BLaER1 (cell line): ENCODE results near the gene TMEM203.

Experiments used
- H3K27ac ChIP-seq: shearing (Covaris generic); formaldehyde crosslinking; 2 replicates; pipeline ENCODE4 v1.8.1; 2022
- H3K27me3 ChIP-seq: shearing (Covaris generic); formaldehyde crosslinking; 2 replicates; pipeline ENCODE4 v1.8.1; 2022
- H3K36me3 ChIP-seq: shearing (Covaris generic); formaldehyde crosslinking; 2 replicates; pipeline ENCODE4 v1.8.1; 2022
- H3K4me1 ChIP-seq: shearing (Covaris generic); formaldehyde crosslinking; 2 replicates; pipeline ENCODE4 v1.8.1; 2022
- H3K4me2 ChIP-seq: shearing (Covaris generic); formaldehyde crosslinking; 2 replicates; pipeline ENCODE4 v1.8.1; 2022
- H3K4me3 ChIP-seq: shearing (Covaris generic); formaldehyde crosslinking; 2 replicates; pipeline ENCODE4 v1.8.1; 2022
- H3K9ac ChIP-seq: shearing (Covaris generic); formaldehyde crosslinking; 2 replicates; pipeline ENCODE4 v1.8.1; 2022
- H3K9me3 ChIP-seq: shearing (Covaris generic); formaldehyde crosslinking; 2 replicates; pipeline ENCODE4 v1.8.1; 2022
- H4K20me1 ChIP-seq: shearing (Covaris generic); formaldehyde crosslinking; 2 replicates; pipeline ENCODE4 v1.8.1; 2022
- Cebpa-rat ChIP-seq: shearing (Covaris generic); IDR thresholded peaks from 2 replicates; pipeline ENCODE4 v1.8.1; 2022

The TMEM203 gene

DNA sequence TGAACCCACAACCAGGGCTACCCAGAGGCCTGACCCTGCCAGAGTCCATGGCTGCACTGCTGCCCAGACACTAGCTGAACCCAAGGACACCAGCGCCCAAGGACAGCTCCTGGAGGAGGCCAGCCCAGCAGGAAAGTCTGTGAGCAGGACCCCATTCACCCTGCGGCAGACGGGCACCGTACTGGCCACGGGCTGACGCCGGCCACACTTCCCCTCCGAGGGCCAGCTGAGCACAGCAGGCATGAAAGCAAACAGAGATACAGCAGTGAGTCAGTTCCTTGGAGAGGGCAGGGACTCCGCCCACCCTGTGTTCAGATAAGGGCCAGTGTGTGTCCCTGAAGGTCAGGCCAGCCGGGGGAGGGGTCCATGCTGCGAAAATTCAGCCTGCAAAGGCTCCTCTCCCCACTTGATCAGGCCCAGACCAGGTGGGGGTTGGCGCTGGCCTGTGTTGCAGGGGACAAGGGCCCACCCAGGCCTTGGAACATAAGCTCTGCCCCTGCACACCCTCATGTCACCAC is 13.4 kb upstream of the TMEM203 start:
- H3K36me3 ChIP-seq = peaks cover 58% of the 10 kb centered on the region
- H4K20me1 ChIP-seq = peaks cover 8% of the 10 kb centered on the region; the same call in 1 of the 2 replicates
- TF ChIP-seq Cebpa-rat = no peak
- no peak overlapping the region for H3K27ac ChIP-seq
- H3K4me3 ChIP-seq = no peak overlapping the region
- no peak overlapping the region for H3K9ac ChIP-seq
- no peak overlapping the region for H3K4me2 ChIP-seq
- no peaks in the 10 kb centered on the region for H3K27me3 ChIP-seq
- H3K9me3 ChIP-seq = no peaks in the 10 kb centered on the region
- peaks cover 35% of the 10 kb centered on the region for H3K4me1 ChIP-seq

DNA sequence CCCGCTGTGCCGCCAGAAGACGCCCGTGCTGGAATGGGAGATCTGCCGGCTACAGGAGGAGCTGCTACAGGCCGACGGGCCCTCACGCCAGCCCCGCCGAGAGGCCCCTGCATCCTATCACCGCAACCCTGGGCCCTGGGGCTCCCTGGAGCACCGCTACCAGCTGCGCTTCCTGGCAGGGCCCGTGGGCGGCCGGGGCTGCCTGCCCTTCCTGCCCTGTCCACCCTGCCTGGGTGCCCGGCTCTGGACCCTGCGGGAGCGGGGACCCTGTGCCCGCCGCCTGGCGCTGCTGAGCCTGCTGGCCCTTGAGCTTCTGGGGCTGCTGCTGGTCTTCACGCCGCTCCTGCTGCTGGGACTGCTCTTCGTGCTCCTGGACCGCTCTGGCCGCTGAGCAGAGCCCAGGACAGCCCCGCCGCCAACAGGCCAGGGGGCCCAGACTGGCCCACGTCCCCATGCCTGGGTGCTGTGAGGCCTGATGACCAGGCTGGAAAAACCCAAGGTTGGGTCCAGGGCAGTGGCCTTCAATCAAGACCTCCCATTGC is 12.8 kb upstream of the TMEM203 start:
- Histone ChIP-seq H4K20me1 (peaks cover 8% of the 10 kb centered on the region; the same call in 1 of the 2 replicates), H3K27me3 (no peaks in the 10 kb centered on the region), H3K27ac (0 out of 2 replicates have a peak overlapping the region, but pooled peaks have one; percentile 63), H3K36me3 (peaks cover 63% of the 10 kb centered on the region), H3K9ac (no peak overlapping the region), H3K4me3 (no peak overlapping the region), H3K4me2 (peak overlapping the region; percentile 64; the same call in 1 of the 2 replicates), H3K9me3 (no peaks in the 10 kb centered on the region), H3K4me1 (peaks cover 33% of the 10 kb centered on the region)
- no peak for TF ChIP-seq Cebpa-rat

DNA sequence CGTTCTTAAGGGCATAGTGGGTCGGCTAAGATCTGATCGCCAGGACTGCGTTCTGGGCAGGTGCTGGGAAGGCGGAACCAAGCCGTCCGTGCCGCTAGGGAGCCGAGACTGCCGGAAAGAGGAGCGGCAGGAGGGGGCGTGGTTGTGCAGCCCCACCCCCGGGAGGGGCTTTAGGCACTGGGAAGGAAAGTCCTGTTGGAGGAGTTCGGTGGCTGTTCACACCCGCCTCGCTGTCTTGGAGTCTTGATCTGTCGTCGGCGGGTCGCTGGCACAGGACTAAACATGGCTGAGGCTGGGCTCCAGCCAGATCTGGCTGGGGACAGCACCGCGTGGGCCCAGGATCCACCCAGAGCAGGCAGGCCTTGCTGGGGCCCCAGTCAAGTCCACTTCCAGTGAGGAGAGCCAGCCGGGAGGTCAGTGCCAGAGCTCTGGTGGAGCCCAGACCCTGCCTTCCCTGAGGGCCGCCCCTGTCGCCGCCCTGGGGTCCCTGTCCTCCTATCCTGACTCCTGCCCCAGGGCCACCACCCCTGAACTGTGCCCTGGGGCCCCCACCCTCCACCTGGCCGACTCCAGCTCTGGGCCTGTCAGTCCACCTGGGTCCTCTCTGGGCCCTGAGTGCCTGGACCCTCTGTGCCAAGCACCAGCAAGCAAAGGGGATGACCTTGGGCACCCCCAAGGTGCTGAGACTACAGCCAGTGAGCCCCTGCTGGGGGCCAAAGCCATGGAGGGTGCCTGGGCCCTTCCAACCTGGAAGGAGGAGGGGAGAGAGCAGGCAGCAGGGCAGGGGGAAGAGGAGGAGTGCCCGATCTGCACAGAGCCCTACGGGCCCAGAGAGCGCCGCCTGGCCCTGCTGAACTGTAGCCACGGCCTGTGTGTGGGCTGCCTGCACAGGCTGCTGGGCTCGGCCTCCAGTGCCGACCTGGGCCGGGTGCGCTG is 12.1 kb upstream of the TMEM203 start:
- Histone ChIP-seq H3K4me1 (peaks cover 28% of the 10 kb centered on the region), H3K4me3 (peak overlapping the region; percentile 19; the same call in 1 of the 2 replicates), H3K9me3 (no peaks in the 10 kb centered on the region), H3K36me3 (peaks cover 68% of the 10 kb centered on the region), H3K4me2 (peak overlapping the region; percentile 64), H3K27ac (peak overlapping the region; percentile 63), H3K27me3 (no peaks in the 10 kb centered on the region), H4K20me1 (peaks cover 8% of the 10 kb centered on the region; the same call in 1 of the 2 replicates), H3K9ac (peak overlapping the region; percentile 65)
- no peak for TF ChIP-seq Cebpa-rat

DNA sequence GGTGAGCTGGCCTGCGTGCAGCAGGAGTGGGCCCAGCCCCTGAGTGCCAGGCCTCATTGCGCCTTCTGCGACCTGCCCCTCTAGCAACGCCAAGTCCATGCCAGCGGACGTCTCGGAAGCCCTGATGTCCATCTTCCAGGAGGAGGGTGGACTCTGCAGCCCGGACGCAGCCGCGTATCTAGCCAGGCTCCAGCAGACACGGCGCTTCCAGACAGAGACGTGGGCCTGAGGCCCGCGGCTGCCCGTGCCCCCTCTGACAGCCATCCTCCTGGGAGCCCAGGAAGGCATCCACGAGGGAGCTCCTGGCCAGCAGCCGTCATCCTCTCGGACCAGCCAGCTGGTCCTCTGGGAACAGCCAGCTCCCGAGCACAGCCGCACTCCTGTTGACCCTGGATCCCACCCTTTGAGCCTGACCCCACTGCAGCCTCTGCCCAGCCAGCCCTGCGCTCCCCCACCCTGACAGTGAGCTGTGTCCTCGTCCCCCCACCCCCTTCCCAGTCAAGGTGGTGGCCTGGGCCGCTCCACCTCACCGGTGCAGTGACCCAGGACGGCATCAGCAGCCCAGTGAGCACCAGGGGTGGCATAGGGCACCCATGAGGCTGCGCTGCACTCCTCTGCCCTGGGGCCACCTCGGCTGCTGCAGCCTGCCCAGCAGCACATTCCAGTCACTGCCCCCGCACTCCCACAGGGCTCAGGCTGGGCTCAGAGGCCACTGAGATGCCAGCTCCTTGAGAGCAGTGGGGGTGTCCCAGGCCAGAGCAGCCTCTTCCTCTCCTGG is 10.9 kb upstream of the TMEM203 start:
- Histone ChIP-seq H3K27ac (peak overlapping the region; percentile 63), H3K4me3 (no peak overlapping the region), H3K27me3 (no peaks in the 10 kb centered on the region), H3K36me3 (peaks cover 73% of the 10 kb centered on the region), H3K9me3 (no peaks in the 10 kb centered on the region), H3K4me1 (peaks cover 34% of the 10 kb centered on the region), H4K20me1 (peaks cover 8% of the 10 kb centered on the region; the same call in 1 of the 2 replicates), H3K4me2 (peak overlapping the region; percentile 64), H3K9ac (0 out of 2 replicates have a peak overlapping the region, but pooled peaks have one; percentile 29)
- TF ChIP-seq Cebpa-rat = no peak

DNA sequence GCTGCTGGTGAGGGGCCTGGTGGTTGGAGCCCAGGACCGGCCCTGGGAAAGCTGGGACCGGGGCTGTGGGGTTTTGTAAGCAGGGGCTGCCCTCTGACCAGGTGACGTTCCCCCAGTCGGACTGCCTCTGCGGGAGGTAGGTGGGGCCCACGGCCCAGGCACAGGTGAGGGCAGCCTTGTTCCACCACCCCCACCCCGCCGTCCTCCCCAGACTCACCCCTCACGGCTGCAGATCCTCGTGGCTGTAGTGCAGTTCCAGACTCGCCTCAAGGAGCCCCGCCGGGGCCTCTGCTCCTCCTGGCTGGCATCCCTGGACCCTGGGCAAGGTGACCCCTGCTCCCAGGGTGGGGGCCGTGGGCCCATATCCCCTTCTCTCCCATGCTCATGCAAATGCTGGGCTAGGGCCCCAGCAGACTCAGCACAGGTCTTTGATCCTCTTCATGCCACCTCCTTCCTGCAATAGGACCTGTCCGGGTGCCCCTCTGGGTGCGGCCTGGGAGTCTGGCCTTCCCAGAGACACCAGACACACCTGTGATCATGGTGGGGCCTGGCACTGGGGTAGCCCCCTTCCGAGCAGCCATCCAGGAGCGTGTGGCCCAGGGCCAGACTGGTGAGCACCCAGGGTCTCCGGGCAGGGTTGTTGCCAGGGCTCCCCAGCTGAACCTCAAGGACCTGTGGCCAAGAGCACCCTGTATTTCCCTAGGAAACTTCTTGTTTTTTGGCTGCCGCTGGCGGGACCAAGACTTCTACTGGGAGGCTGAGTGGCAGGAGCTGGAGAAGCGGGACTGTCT is 9.9 kb upstream of the TMEM203 start:
- no peak overlapping the region for H3K27ac ChIP-seq
- H3K4me2 ChIP-seq = no peak overlapping the region
- peaks cover 6% of the 10 kb centered on the region; the same call in 1 of the 2 replicates for H4K20me1 ChIP-seq
- H3K4me1 ChIP-seq = peaks cover 40% of the 10 kb centered on the region
- H3K4me3 ChIP-seq = no peak overlapping the region
- TF ChIP-seq Cebpa-rat = no peak
- no peaks in the 10 kb centered on the region for H3K9me3 ChIP-seq
- peaks cover 73% of the 10 kb centered on the region for H3K36me3 ChIP-seq
- H3K27me3 ChIP-seq = no peaks in the 10 kb centered on the region
- no peak overlapping the region for H3K9ac ChIP-seq

DNA sequence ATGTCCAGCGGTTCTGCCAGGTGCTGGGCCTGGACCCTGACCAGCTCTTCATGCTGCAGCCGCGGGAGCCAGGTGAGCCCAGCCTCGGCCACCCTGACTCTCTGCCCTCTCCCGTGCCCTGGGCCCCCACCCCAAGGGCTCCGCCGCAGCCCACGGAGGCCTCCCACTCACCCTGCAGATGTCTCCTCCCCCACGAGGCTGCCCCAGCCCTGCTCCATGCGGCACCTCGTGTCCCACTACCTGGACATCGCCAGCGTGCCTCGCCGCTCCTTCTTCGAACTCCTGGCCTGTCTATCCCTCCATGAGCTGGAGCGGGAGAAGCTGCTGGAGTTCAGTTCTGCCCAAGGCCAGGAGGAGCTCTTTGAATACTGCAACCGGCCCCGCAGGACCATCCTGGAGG is 9.2 kb upstream of the TMEM203 start:
- peaks cover 73% of the 10 kb centered on the region for H3K36me3 ChIP-seq
- H4K20me1 ChIP-seq = no peaks in the 10 kb centered on the region; the same call in 1 of the 2 replicates
- no peaks in the 10 kb centered on the region for H3K27me3 ChIP-seq
- no peak for TF ChIP-seq Cebpa-rat
- H3K9ac ChIP-seq = no peak overlapping the region
- no peak overlapping the region for H3K4me3 ChIP-seq
- peaks cover 47% of the 10 kb centered on the region for H3K4me1 ChIP-seq
- H3K4me2 ChIP-seq = no peak overlapping the region
- H3K9me3 ChIP-seq = no peaks in the 10 kb centered on the region
- no peak overlapping the region for H3K27ac ChIP-seq

DNA sequence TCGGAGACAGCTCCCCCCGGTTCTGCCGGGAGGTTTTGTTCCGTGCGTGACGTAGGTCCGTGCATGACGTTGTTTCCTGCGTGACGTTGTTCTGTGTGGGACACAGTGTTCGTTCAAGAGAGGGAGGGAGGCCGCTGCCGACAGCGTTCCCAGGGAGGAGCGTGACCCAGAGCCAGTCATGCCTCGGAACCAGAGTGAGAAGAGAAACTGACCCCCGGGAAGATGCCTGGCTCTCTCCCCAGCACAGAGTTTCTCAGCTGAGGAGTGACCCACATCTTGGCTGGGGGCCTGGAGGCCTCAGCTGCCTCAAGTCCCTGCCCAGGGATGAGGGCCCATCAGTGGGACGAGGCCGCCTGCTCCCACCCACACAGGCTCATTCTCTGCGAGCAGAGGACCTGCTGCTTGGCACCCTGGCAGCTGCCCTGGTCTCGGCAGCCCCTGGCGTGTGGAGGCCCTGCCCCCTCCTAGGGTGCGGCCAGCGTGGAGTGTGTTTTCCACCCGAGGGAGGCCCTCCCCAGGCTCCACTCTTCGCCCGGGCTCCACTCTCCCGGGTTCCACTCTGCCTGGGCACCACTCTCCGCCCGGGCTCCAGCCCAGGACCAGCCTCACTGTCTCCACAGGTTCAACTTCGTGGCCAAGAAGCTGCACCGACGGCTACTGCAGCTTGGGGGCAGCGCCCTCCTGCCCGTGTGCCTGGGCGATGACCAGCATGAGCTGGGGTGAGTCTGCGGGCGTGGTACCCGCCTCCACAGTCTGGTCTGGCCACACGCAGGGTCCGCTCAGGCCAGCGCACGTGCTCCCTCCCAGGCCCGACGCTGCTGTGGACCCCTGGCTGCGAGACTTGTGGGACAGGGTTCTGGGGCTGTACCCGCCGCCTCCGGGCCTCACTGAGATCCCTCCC is 8.0 kb upstream of the TMEM203 start:
- Histone ChIP-seq H3K36me3 (peaks cover 74% of the 10 kb centered on the region), H3K9ac (no peak overlapping the region), H3K4me1 (peaks cover 47% of the 10 kb centered on the region), H3K27me3 (no peaks in the 10 kb centered on the region), H3K9me3 (no peaks in the 10 kb centered on the region), H3K27ac (no peak overlapping the region), H3K4me3 (no peak overlapping the region), H4K20me1 (no peaks in the 10 kb centered on the region; the same call in 1 of the 2 replicates), H3K4me2 (no peak overlapping the region)
- no peak for TF ChIP-seq Cebpa-rat

DNA sequence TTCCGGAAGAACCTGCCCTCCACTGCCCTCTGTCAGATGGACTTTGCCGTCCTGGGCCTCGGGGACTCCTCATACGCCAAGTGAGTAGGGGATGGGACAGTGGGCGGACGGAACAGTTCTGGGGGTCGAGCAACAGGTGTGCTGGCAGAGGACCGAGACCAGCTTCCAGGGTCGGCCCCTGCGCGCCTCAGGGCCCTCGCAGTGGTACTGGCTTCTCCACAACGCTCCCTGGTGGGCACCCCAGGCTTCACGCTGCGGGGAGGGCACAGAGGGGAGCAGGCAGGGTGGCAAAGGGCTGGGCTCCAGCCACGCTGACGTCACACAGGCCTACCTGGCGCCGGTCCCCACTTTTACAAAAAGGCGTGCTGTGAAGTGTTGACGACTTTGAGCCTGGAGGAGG is 7.1 kb upstream of the TMEM203 start:
- Histone ChIP-seq H3K4me2 (no peak overlapping the region), H3K27ac (no peak overlapping the region), H3K36me3 (peaks cover 74% of the 10 kb centered on the region), H3K4me3 (no peak overlapping the region), H3K4me1 (peaks cover 40% of the 10 kb centered on the region), H3K9me3 (no peaks in the 10 kb centered on the region), H4K20me1 (peaks cover under 1% of the 10 kb centered on the region; the same call in 1 of the 2 replicates), H3K9ac (no peak overlapping the region), H3K27me3 (no peaks in the 10 kb centered on the region)
- no peak for TF ChIP-seq Cebpa-rat
